Left lung (tissue), 10 donors: ENCODE data around the gene MGAT4B. TPM values are rescaled to one million over a fixed set of nuclear protein-coding genes. Genes with fewer than 3 reads are reported as not detected.

ENCODE experiments used
- ATAC-seq: fragments of 200-7000 bp; cut with Tn5 transposase; one replicate; pipeline ENCODE4 v1.9.1; 2020; ENCODE audit warnings: moderate library complexity
- DNase-seq, 4 donors: peaks; one replicate each; pipeline ENCODE4 v3.0.0-alpha.2; 2013 to 2020
- H3K27ac ChIP-seq, 2 donors: fragments of 200-600 bp; sonication (generic) in 1 of 2; one replicate each; pipeline versions ENCODE4 v1.5.0 to v1.8.0; 2020 to 2021
- H3K27me3 ChIP-seq, 2 donors: fragments of 200-600 bp; sonication (generic) in 1 of 2; one replicate each; pipeline versions ENCODE4 v1.5.0 to v1.8.0; 2020 to 2021
- H3K36me3 ChIP-seq, 2 donors: fragments of 200-600 bp; sonication (generic) in 1 of 2; one replicate each; pipeline versions ENCODE4 v1.5.0 to v1.8.0; 2020 to 2021
- H3K4me1 ChIP-seq, 2 donors: fragments of 200-600 bp; one replicate each; pipeline ENCODE4 v1.8.0; 2021
- H3K4me3 ChIP-seq, 2 donors: fragments of 200-600 bp; sonication (generic) in 1 of 2; one replicate each; pipeline versions ENCODE4 v1.5.0 to v1.8.0; 2020 to 2021; ENCODE audit warnings: mild to moderate bottlenecking in 1 of 2
- H3K9me3 ChIP-seq, 2 donors: fragments of 200-600 bp; sonication (generic) in 1 of 2; one replicate each; pipeline versions ENCODE4 v1.5.0 to v1.8.0; 2020 to 2021
- CTCF ChIP-seq, 2 donors: fragments of 200-600 bp; sonication (generic) in 1 of 2; IDR thresholded peaks; one replicate each; pipeline versions ENCODE4 v1.5.0 to v1.8.0; 2021; ENCODE audit warnings: antibody characterized with exemption in 2 of 2
- intact Hi-C, 2 donors: fragments of 100-400 bp; cut with DNase I; formaldehyde crosslinking; loops; one replicate each; pipeline versions ENCODE4 v1.11.2 to v1.14.2; 2022
- polyA plus RNA-seq, 6 donors: library from polyadenylated mRNA; unstranded; fragments of 120-200 nt; gene quantifications; one replicate each; pipeline ENCODE4 v1.2.1, GENCODE V29; 2013; ENCODE audit not compliant: insufficient read length in 6 of 6
- total RNA-seq, 2 donors: library from RNA; stranded (reverse); fragmentation: NEBNext Ultra II Directional; extraction: Animal tissue kit (Norgen Biotek cat#: 25700); gene quantifications; one replicate each; pipeline ENCODE4 v1.2.1, GENCODE V29; 2021
- donor health status: DM: no; HTN: yes; CAD: no.
- donor health status: DM: no; HTN: no; CAD: no.

The MGAT4B gene
- total and polyA plus RNA-seq, 8 donors, result 90.5 to 191 (median 108) TPM

DNA sequence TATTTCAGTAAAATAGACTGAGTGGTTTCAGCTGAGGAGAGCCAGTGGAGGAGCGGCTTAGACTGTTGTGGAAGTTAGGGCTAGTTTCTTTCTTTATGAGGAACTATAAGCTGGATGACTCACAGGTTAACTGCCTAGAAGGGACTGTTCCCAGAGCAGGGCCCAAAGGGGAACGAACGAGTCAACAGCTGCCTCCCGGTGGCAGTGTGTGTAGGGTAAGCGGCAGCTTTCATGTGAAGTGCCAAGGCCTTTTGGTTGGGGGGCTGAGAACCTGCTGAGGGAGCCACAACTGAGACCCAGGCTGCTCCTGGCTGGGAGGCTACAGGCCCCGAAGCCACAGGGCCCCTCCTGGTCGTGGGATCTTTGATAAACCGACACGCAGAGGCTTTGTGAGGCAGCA, 21.0 kb upstream of the MGAT4B start:
- no peak for TF ChIP-seq CTCF (IDR thresholded peaks at IDR 0.05)
- peak in 2 of 4 donors; percentile 59 to 78 for DNase-seq
- intact Hi-C loops, result no loop called here
- no peaks in the 10 kb centered on the region for H3K27me3 ChIP-seq
- H3K36me3 ChIP-seq, result peaks cover 11 to 100% of the 10 kb centered on the region in 2 donors
- H3K9me3 ChIP-seq, result no peaks in the 10 kb centered on the region
- peak overlapping the region in 1 of 2 donors; percentile 60 for H3K27ac ChIP-seq
- ATAC-seq, result peak; percentile 58
- H3K4me3 ChIP-seq, result peak overlapping the region in 1 of 2 donors; percentile 4
- peaks cover 11 to 55% of the 10 kb centered on the region in 2 donors for H3K4me1 ChIP-seq

- H3K4me1 ChIP-seq, result peaks cover 20 to 65% of the 10 kb centered on the region in 2 donors
- no peaks in the 10 kb centered on the region for H3K9me3 ChIP-seq
- no peaks in the 10 kb centered on the region for H3K27me3 ChIP-seq
- no peak overlapping the region for H3K27ac ChIP-seq
- H3K4me3 ChIP-seq, result peak overlapping the region in 1 of 2 donors; percentile 6
- ATAC-seq (no peak), DNase-seq (peak in 1 of 4 donors; percentile 50)
- no peak for TF ChIP-seq CTCF (IDR thresholded peaks at IDR 0.05)
- H3K36me3 ChIP-seq, result peaks cover 8 to 88% of the 10 kb centered on the region in 2 donors
- intact Hi-C loops, result no loop called here
These were observed 19.1 kb upstream of the MGAT4B start for GRCh38 chr5:179825655-179826182.

GRCh38 chr5:179824745-179825112, 18.1 kb upstream of the MGAT4B start:
- Histone ChIP-seq H3K4me3 (peak overlapping the region in 1 of 2 donors; percentile 96), H3K27me3 (no peaks in the 10 kb centered on the region), H3K36me3 (peaks cover 8 to 78% of the 10 kb centered on the region in 2 donors), H3K4me1 (peaks cover 27 to 73% of the 10 kb centered on the region in 2 donors), H3K9me3 (no peaks in the 10 kb centered on the region), H3K27ac (no peak overlapping the region)
- intact Hi-C loops, result no loop called here
- no peak for TF ChIP-seq CTCF (IDR thresholded peaks at IDR 0.05)
- ATAC-seq (no peak), DNase-seq (peak in 1 of 4 donors; percentile 15)

DNA sequence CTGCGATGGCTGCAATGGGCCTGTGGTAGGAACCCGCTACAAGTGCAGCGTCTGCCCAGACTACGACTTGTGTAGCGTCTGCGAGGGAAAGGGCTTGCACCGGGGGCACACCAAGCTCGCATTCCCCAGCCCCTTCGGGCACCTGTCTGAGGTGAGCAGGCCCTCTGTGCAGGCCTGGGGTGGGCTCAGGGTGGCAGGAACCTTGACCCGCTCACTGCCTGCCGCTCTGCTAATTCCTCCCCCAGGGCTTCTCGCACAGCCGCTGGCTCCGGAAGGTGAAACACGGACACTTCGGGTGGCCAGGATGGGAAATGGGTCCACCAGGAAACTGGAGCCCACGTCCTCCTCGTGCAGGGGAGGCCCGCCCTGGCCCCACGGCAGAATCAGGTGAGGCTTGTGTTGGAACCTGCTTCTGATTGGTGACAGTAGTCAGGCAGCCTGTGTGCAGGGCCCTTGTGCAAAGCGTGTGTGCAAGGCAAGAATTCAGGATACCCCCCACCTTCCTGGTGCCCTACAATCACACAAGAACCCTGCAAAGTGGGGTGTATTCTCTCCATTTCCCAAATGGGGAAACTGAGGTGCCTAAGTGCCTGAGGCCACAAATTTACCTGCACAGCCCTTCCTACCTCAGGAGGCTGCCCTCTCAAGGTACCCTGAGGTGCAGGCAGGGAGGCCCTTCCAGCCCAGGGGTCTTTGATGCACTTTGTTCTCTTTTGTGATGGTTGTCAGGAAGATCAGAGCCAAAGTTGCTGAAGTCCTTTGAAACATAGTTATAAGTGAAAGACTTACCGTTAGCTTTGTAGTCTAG, 17.5 kb upstream of the MGAT4B start:
- DNase-seq (peak in 2 of 4 donors; percentile 32 to 76), ATAC-seq (no peak)
- H3K36me3 ChIP-seq, result peaks cover 8 to 73% of the 10 kb centered on the region in 2 donors
- peak overlapping the region in 1 of 2 donors; percentile 96 for H3K4me3 ChIP-seq
- H3K27ac ChIP-seq, result peak overlapping the region in 1 of 2 donors; percentile 5
- H3K9me3 ChIP-seq, result no peaks in the 10 kb centered on the region
- H3K27me3 ChIP-seq, result no peaks in the 10 kb centered on the region
- peaks cover 32 to 79% of the 10 kb centered on the region in 2 donors for H3K4me1 ChIP-seq
- TF ChIP-seq CTCF (IDR thresholded peaks at IDR 0.05), result no peak
- intact Hi-C loops, result no loop called here

DNA sequence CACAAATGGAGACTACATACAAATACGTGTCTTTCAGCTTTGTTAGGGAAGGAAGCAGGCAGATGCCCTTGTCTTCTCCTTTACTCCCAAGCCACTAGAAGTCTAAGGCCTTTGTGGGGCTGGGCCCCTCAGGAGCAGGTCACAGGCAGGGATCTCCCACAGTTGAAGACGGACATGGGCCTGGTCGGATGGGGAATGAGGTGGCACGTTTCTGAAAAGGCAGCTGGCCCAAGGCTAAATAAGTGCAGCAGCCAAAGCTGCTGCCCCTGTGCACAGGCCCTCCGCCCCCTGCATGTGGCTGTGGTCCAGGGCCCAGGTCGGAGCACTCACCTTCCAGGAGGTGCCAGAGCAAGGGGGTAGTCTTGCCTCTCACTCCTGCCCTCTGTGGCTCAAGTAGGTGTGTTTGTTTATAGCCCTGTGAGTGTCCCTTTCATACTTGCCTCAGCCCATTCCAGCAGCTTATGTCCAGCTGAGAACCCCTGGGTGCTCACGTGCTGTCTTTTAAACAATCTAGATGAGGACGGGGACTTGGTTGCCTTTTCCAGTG, 15.9 kb upstream of the MGAT4B start:
- no peaks in the 10 kb centered on the region for H3K27me3 ChIP-seq
- DNase-seq, result peak in 1 of 4 donors; percentile 67
- peak overlapping the region; percentile 96 to 99 for H3K4me3 ChIP-seq
- ATAC-seq, result no peak
- peaks cover 8 to 56% of the 10 kb centered on the region in 2 donors for H3K36me3 ChIP-seq
- H3K4me1 ChIP-seq, result peaks cover 40 to 88% of the 10 kb centered on the region in 2 donors
- no peak for TF ChIP-seq CTCF (IDR thresholded peaks at IDR 0.05)
- intact Hi-C loops, result no loop called here
- H3K27ac ChIP-seq, result peak overlapping the region; percentile 26 to 42
- H3K9me3 ChIP-seq, result no peaks in the 10 kb centered on the region
